H9 (cell line): ENCODE results near the gene KLF1. TPM values are rescaled to one million over a fixed set of nuclear protein-coding genes. Genes with fewer than 3 reads are reported as not detected.

ENCODE experiments used
- DNase-seq: peaks from one replicate; pipeline ENCODE4 v3.0.0-alpha.2; 2017
- H2AFZ ChIP-seq: one replicate; pipeline ENCODE4 v1.6.1; 2013; ENCODE audit warnings: mild to moderate bottlenecking, low read length, control low read depth, moderate library complexity
- H2AK5ac ChIP-seq: 2 replicates; pipeline ENCODE4 v1.6.1; 2013; ENCODE audit warnings: low read length, control low read depth, mixed read lengths; ENCODE audit not compliant: insufficient read length
- H2BK120ac ChIP-seq: one replicate; pipeline ENCODE4 v1.6.1; 2013; ENCODE audit warnings: low read depth, mild to moderate bottlenecking, low read length, control low read depth, inconsistent platforms; ENCODE audit not compliant: poor library complexity, severe bottlenecking
- H2BK12ac ChIP-seq: 2 replicates; pipeline ENCODE4 v1.6.1; 2013; ENCODE audit warnings: low read length, control low read depth, mixed read lengths, low read depth; ENCODE audit not compliant: insufficient read length
- H2BK15ac ChIP-seq: 2 replicates; pipeline ENCODE4 v1.6.1; 2013; ENCODE audit warnings: low read depth, low read length, control low read depth
- H2BK20ac ChIP-seq: one replicate; pipeline ENCODE4 v1.6.1; 2013; ENCODE audit warnings: low read depth, mild to moderate bottlenecking, low read length, control low read depth, inconsistent platforms; ENCODE audit not compliant: poor library complexity, severe bottlenecking
- H2BK5ac ChIP-seq: 2 replicates; pipeline ENCODE4 v1.6.1; 2013; ENCODE audit warnings: low read length, control low read depth, mixed read lengths; ENCODE audit not compliant: insufficient read length
- H3K14ac ChIP-seq: 2 replicates; pipeline ENCODE4 v1.6.1; 2013; ENCODE audit warnings: low read length, control low read depth; ENCODE audit not compliant: insufficient read depth
- H3K18ac ChIP-seq: 2 replicates; pipeline ENCODE4 v1.6.1; 2013; ENCODE audit warnings: low read depth, mild to moderate bottlenecking, mixed read lengths, low read length, control low read depth; ENCODE audit not compliant: insufficient read length
- H3K23ac ChIP-seq: 2 replicates; pipeline ENCODE4 v1.6.1; 2013; ENCODE audit warnings: low read length, control low read depth, mixed read lengths, low read depth; ENCODE audit not compliant: insufficient read length
- H3K23me2 ChIP-seq: 2 replicates; pipeline ENCODE4 v1.6.1; 2013; ENCODE audit warnings: low read depth, mild to moderate bottlenecking, mixed read lengths, low read length, control low read depth; ENCODE audit not compliant: insufficient read length, poor library complexity, severe bottlenecking
- H3K27ac ChIP-seq: 2 replicates; pipeline ENCODE4 v1.5.1; 2013; ENCODE audit warnings: low read length, control low read depth, mixed read lengths, low read depth; ENCODE audit not compliant: insufficient read length
- H3K27me3 ChIP-seq: 2 replicates; pipeline ENCODE4 v1.6.1; 2013; ENCODE audit warnings: low read length, control low read depth, inconsistent platforms; ENCODE audit not compliant: insufficient read depth
- H3K4ac ChIP-seq: 2 replicates; pipeline ENCODE4 v1.6.1; 2013; ENCODE audit warnings: low read depth, mild to moderate bottlenecking, control low read depth, inconsistent platforms, low read length, moderate library complexity
- H3K4me1 ChIP-seq: 2 replicates; pipeline ENCODE4 v1.6.1; 2013; ENCODE audit warnings: low read length, control low read depth, inconsistent platforms; ENCODE audit not compliant: insufficient read depth
- H3K4me2 ChIP-seq: 2 replicates; pipeline ENCODE4 v1.6.1; 2013; ENCODE audit warnings: low read length, control low read depth, mixed read lengths; ENCODE audit not compliant: insufficient read length, insufficient read depth
- H3K56ac ChIP-seq: 2 replicates; pipeline ENCODE4 v1.6.1; 2013; ENCODE audit warnings: low read depth, mild to moderate bottlenecking, mixed read lengths, low read length, control low read depth; ENCODE audit not compliant: insufficient read length
- H3K79me1 ChIP-seq: 2 replicates; pipeline ENCODE4 v1.6.1; 2013; ENCODE audit warnings: low read depth, mild to moderate bottlenecking, moderate library complexity, low read length, control low read depth, inconsistent platforms; ENCODE audit not compliant: insufficient read depth, poor library complexity, severe bottlenecking
- H3K79me2 ChIP-seq: 2 replicates; pipeline ENCODE4 v1.6.1; 2013; ENCODE audit warnings: low read length, control low read depth, inconsistent platforms; ENCODE audit not compliant: insufficient read depth
- H3K9ac ChIP-seq: 2 replicates; pipeline ENCODE4 v1.6.1; 2013; ENCODE audit warnings: low read length, control low read depth, mixed read lengths; ENCODE audit not compliant: insufficient read length; ENCODE audit errors: extremely low read depth
- H3K9me3 ChIP-seq: one replicate; pipeline ENCODE4 v1.6.1; 2013; ENCODE audit warnings: low read depth, low read length, inconsistent platforms; ENCODE audit not compliant: control insufficient read depth
- H3T11ph ChIP-seq: one replicate; pipeline ENCODE4 v1.6.1; 2013; ENCODE audit warnings: mild to moderate bottlenecking, low read length, control low read depth, inconsistent platforms
- H4K20me1 ChIP-seq: one replicate; pipeline ENCODE4 v1.6.1; 2013; ENCODE audit not compliant: control insufficient read depth, insufficient read length, insufficient read depth
- H4K5ac ChIP-seq: 2 replicates; pipeline ENCODE4 v1.6.1; 2013; ENCODE audit warnings: low read depth, mild to moderate bottlenecking, mixed read lengths, low read length, control low read depth; ENCODE audit not compliant: insufficient read length
- H4K8ac ChIP-seq: replicated peaks from 2 replicates; pipeline ENCODE4 v1.6.1; 2013; ENCODE audit warnings: low read length, control low read depth, mixed read lengths, low read depth; ENCODE audit not compliant: insufficient read length
- H4K91ac ChIP-seq: 2 replicates; pipeline ENCODE4 v1.6.1; 2013; ENCODE audit warnings: low read depth, mild to moderate bottlenecking, moderate library complexity, mixed read lengths, low read length, control low read depth; ENCODE audit not compliant: insufficient read length
- H3K27ac Mint-ChIP-seq, 3 experiments: 2 replicates in 2 of 3; 3 replicates in 1 of 3; pipeline ENCODE4 v1.8.0; 2020 to 2021; ENCODE audit warnings: mixed read lengths in 3 of 3, mild to moderate bottlenecking in 1 of 3, moderate library complexity in 1 of 3
- H3K27me3 Mint-ChIP-seq: 2 replicates; pipeline ENCODE4 v1.8.0; 2021; ENCODE audit warnings: low read depth, mild to moderate bottlenecking, moderate library complexity, mixed read lengths
- H3K36me3 Mint-ChIP-seq, 3 experiments: 2 replicates in 2 of 3; 3 replicates in 1 of 3; pipeline ENCODE4 v1.8.0; 2020 to 2021; ENCODE audit warnings: low read depth in 3 of 3, mixed read lengths in 3 of 3; ENCODE audit not compliant: insufficient read depth in 1 of 3
- H3K4me1 Mint-ChIP-seq, 2 experiments: 2 replicates each; pipeline ENCODE4 v1.8.0; 2020; ENCODE audit warnings: mixed read lengths in 2 of 2
- H3K4me3 Mint-ChIP-seq, 2 experiments: 2 replicates in 1 of 2; 3 replicates in 1 of 2; pipeline ENCODE4 v1.8.0; 2020 to 2021; ENCODE audit warnings: mild to moderate bottlenecking in 2 of 2, mixed read lengths in 2 of 2, moderate library complexity in 1 of 2
- H3K9me3 Mint-ChIP-seq, 2 experiments: 2 replicates in 1 of 2; 3 replicates in 1 of 2; pipeline ENCODE4 v1.8.0; 2020; ENCODE audit warnings: mild to moderate bottlenecking in 2 of 2, mixed read lengths in 2 of 2, moderate library complexity in 1 of 2
- WGBS: extraction: QIAGEN DNeasy Blood & Tissue Kit; methylation state at CpG from one replicate; pipeline ENCODE4 v1.1.7; 2013; ENCODE audit warnings: missing lambda C conversion rate, low lambda C conversion rate, mixed read lengths; ENCODE audit not compliant: insufficient read length; ENCODE audit errors: extremely low coverage; 5-methylcytosine and 5-hydroxymethylcytosine counted together
- total RNA-seq: library from RNA; stranded (reverse); gene quantifications from 2 replicates; pipeline ENCODE4 v1.2.1, GENCODE V29; 2021
- TF ChIP-seq, protein P1 (sequence below): fragments of 200-600 bp; sonication (generic); conservative IDR thresholded peaks from 3 replicates; pipeline ENCODE4 v1.8.0; 2021; ENCODE audit warnings: antibody characterized with exemption, mild to moderate bottlenecking

The KLF1 gene
- total RNA-seq, 1 experiment from 2014 or later = 0.37 TPM

DNA sequence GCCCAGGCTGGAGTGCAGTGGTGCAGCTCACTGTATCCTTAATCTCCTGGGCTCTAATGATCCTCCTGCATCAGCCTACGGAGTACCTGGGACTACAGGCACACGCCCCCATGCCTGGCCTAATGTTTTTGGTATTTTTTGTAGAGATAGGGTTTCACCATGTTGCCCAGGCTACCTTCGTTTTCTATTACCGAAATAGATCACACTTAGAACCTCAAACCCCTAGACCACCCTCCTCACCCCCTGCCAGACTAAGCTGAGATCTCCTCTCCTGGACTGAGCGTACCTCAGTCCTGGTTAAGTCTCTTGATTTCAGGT lies 391 bp downstream of the KLF1 start:
- Histone ChIP-seq H3K4ac (no peak overlapping the region), H3K23ac (no peak overlapping the region), H2AK5ac (no peak overlapping the region), H4K20me1 (no peaks in the 10 kb centered on the region), H3K4me2 (peak overlapping the region; percentile 79), H3K23me2 (peaks cover 12% of the 10 kb centered on the region), H3T11ph (no peak overlapping the region), H2BK12ac (no peak overlapping the region), H3K9me3 (no peaks in the 10 kb centered on the region), H3K79me1 (no peaks in the 10 kb centered on the region), H3K56ac (no peak overlapping the region), H4K91ac (no peak overlapping the region), H2BK120ac (no peak overlapping the region), H2AFZ (no peak overlapping the region), H3K27ac (no peak overlapping the region), H3K9ac (no peak overlapping the region), H3K79me2 (no peaks in the 10 kb centered on the region; the same call in 1 of the 2 replicates), H4K5ac (no peak overlapping the region), H3K4me1 (no peaks in the 10 kb centered on the region), H4K8ac (no peak overlapping the region), H3K14ac (no peak overlapping the region), H2BK5ac (no peak overlapping the region), H2BK20ac (no peak overlapping the region), H2BK15ac (no peak overlapping the region), H3K27me3 (0 out of 2 replicates have a peak, but pooled peaks cover 1% of the 10 kb centered on the region), H3K18ac (no peak overlapping the region)
- no peak overlapping the region; a peak in 1 of 7 replicates for H3K27ac Mint-ChIP-seq
- peaks cover 16% of the 10 kb centered on the region in 2 experiments for H3K9me3 Mint-ChIP-seq
- TF ChIP-seq, protein P1, sequence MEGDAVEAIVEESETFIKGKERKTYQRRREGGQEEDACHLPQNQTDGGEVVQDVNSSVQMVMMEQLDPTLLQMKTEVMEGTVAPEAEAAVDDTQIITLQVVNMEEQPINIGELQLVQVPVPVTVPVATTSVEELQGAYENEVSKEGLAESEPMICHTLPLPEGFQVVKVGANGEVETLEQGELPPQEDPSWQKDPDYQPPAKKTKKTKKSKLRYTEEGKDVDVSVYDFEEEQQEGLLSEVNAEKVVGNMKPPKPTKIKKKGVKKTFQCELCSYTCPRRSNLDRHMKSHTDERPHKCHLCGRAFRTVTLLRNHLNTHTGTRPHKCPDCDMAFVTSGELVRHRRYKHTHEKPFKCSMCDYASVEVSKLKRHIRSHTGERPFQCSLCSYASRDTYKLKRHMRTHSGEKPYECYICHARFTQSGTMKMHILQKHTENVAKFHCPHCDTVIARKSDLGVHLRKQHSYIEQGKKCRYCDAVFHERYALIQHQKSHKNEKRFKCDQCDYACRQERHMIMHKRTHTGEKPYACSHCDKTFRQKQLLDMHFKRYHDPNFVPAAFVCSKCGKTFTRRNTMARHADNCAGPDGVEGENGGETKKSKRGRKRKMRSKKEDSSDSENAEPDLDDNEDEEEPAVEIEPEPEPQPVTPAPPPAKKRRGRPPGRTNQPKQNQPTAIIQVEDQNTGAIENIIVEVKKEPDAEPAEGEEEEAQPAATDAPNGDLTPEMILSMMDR = no peak
- peaks cover 52% of the 10 kb centered on the region for H3K27me3 Mint-ChIP-seq
- H3K36me3 Mint-ChIP-seq = peaks cover 3 to 10% (median 4%) of the 10 kb centered on the region in 3 experiments; a peak in 5 of 7 replicates
- peaks cover 11 to 18% of the 10 kb centered on the region in 2 experiments for H3K4me1 Mint-ChIP-seq
- peak overlapping the region; percentile 55 to 82 for H3K4me3 Mint-ChIP-seq
- no CpG with 5 or more reads among the region's 5 CpGs for WGBS
- no peak for DNase-seq
